Testis (tissue), 2 donors: ENCODE measurements around the gene STRN3.

Experiments used
- CTCF ChIP-seq, 3 experiments: fragments of 450-650 bp in 2 of 3; fragments of 200-600 bp in 1 of 3; sonication (generic) in 1 of 3; IDR thresholded peaks; one replicate each; pipeline ENCODE4 v1.5.1; 2016 to 2019; ENCODE audit warnings: antibody characterized with exemption in 3 of 3, mild to moderate bottlenecking in 2 of 3, moderate library complexity in 1 of 3
- POLR2A ChIP-seq: fragments of 450-650 bp; IDR thresholded peaks from one replicate; pipeline ENCODE4 v1.6.1; 2017; ENCODE audit warnings: antibody characterized with exemption, mild to moderate bottlenecking, moderate library complexity

GRCh38 chr14:30888480-30889243 is 137.5 kb downstream of the STRN3 start:
- TF ChIP-seq CTCF (IDR thresholded peaks at IDR 0.05) (no peak), POLR2A (no peak)
